Measurements from ENCODE around the gene COA6.

COA6 gene

GRCh38 chr1:234413990-234414389 lies 40.7 kb downstream of the COA6 start:
- no peak for TF ChIP-seq REST (IDR thresholded peaks at IDR 0.05; ENCODE audit: insufficient read depth in 1 of 2, low read depth in 2 of 2, low read length in 2 of 2)
- TF ChIP-seq FOXP2 (optimal IDR thresholded peaks at IDR 0.05; ENCODE audit: borderline replicate concordance, extremely low read depth, extremely low read length, insufficient read depth): no peak
- no peak for TF ChIP-seq SIN3A (IDR thresholded peaks at IDR 0.05; ENCODE audit: borderline replicate concordance, insufficient read depth, low read length)
- TF ChIP-seq TAF1 (IDR thresholded peaks at IDR 0.05; ENCODE audit: borderline replicate concordance, insufficient read depth, low read length): no peak
- no peak for TF ChIP-seq POLR2AphosphoS5 (IDR thresholded peaks at IDR 0.05; ENCODE audit: low read depth, low read length)

- TF ChIP-seq FOXP2 (optimal IDR thresholded peaks at IDR 0.05; ENCODE audit: borderline replicate concordance, extremely low read depth, extremely low read length, insufficient read depth) (no peak), TAF1 (IDR thresholded peaks at IDR 0.05; ENCODE audit: borderline replicate concordance, insufficient read depth, low read length) (no peak), POLR2AphosphoS5 (IDR thresholded peaks at IDR 0.05; ENCODE audit: low read depth, low read length) (no peak), REST (IDR thresholded peaks at IDR 0.05; ENCODE audit: insufficient read depth in 1 of 2, low read depth in 2 of 2, low read length in 2 of 2) (no peak), SIN3A (IDR thresholded peaks at IDR 0.05; ENCODE audit: borderline replicate concordance, insufficient read depth, low read length) (no peak)
Measured at GRCh38 chr1:234427950-234428646, 54.8 kb downstream of the COA6 start.

- TF ChIP-seq REST (IDR thresholded peaks at IDR 0.05; ENCODE audit: insufficient read depth in 1 of 2, low read depth in 2 of 2, low read length in 2 of 2) (no peak), POLR2AphosphoS5 (IDR thresholded peaks at IDR 0.05; ENCODE audit: low read depth, low read length) (no peak), TAF1 (IDR thresholded peaks at IDR 0.05; ENCODE audit: borderline replicate concordance, insufficient read depth, low read length) (no peak), SIN3A (IDR thresholded peaks at IDR 0.05; ENCODE audit: borderline replicate concordance, insufficient read depth, low read length) (no peak), FOXP2 (optimal IDR thresholded peaks at IDR 0.05; ENCODE audit: borderline replicate concordance, extremely low read depth, extremely low read length, insufficient read depth) (no peak)
Measured at GRCh38 chr1:234429434-234429806, 56.2 kb downstream of the COA6 start.

- TF ChIP-seq FOXP2 (optimal IDR thresholded peaks at IDR 0.05; ENCODE audit: borderline replicate concordance, extremely low read depth, extremely low read length, insufficient read depth) (no peak), POLR2AphosphoS5 (IDR thresholded peaks at IDR 0.05; ENCODE audit: low read depth, low read length) (no peak), SIN3A (IDR thresholded peaks at IDR 0.05; ENCODE audit: borderline replicate concordance, insufficient read depth, low read length) (no peak), TAF1 (IDR thresholded peaks at IDR 0.05; ENCODE audit: borderline replicate concordance, insufficient read depth, low read length) (no peak), REST (IDR thresholded peaks at IDR 0.05; ENCODE audit: insufficient read depth in 1 of 2, low read depth in 2 of 2, low read length in 2 of 2) (no peak)
Measured at GRCh38 chr1:234430691-234431090, 57.4 kb downstream of the COA6 start.
